SK-N-SH treated with all-trans-retinoic acid at 6 μM for 48 hours (cell line): ENCODE measurements around the gene GHSR.

Source experiments
- ATAC-seq: fragments of 200-7000 bp; cut with Tn5 transposase; 3 replicates; pipeline ENCODE4 v1.9.1; 2020; ENCODE audit warnings: mild to moderate bottlenecking, moderate library complexity
- ARNTL ChIP-seq: fragments of 450-650 bp; formaldehyde crosslinking; IDR thresholded peaks from 2 replicates; pipeline ENCODE4 v1.5.0; 2020; ENCODE audit warnings: low read depth, mild to moderate bottlenecking, moderate library complexity, borderline replicate concordance
- BACH2 ChIP-seq: fragments of 250-450 bp; sonication (Bioruptor Pico); IDR thresholded peaks from 2 replicates; pipeline ENCODE4 v1.9.0; 2021; ENCODE audit warnings: mild to moderate bottlenecking, borderline replicate concordance
- CREB5 ChIP-seq: fragments of 250-450 bp; sonication (Bioruptor Pico); IDR thresholded peaks from 2 replicates; pipeline ENCODE4 v1.5.1; 2020; ENCODE audit warnings: low read depth, mild to moderate bottlenecking, moderate library complexity
- CSDC2 ChIP-seq: fragments of 250-450 bp; sonication (Bioruptor Pico); IDR thresholded peaks from 2 replicates; pipeline ENCODE4 v1.5.0; 2020; ENCODE audit warnings: mild to moderate bottlenecking, moderate library complexity
- ESRRG ChIP-seq: fragments of 250-450 bp; sonication (Bioruptor Pico); IDR thresholded peaks from 2 replicates; pipeline ENCODE4 v1.6.1; 2021; ENCODE audit warnings: mild to moderate bottlenecking
- GLIS3 ChIP-seq: fragments of 250-450 bp; sonication (Bioruptor Pico); IDR thresholded peaks from 2 replicates; pipeline ENCODE4 v1.5.0; 2020; ENCODE audit warnings: mild to moderate bottlenecking, moderate library complexity
- ISL1 ChIP-seq: fragments of 250-450 bp; sonication (Bioruptor Pico); IDR thresholded peaks from 2 replicates; pipeline ENCODE4 v2.1.2; 2022; ENCODE audit warnings: mild to moderate bottlenecking, moderate library complexity
- OSR1 ChIP-seq: fragments of 250-450 bp; sonication (Bioruptor Pico); IDR thresholded peaks from 2 replicates; pipeline ENCODE4 v1.8.0; 2022; ENCODE audit warnings: moderate library complexity, mild to moderate bottlenecking, inconsistent platforms
- PATZ1 ChIP-seq: fragments of 250-450 bp; sonication (Bioruptor Pico); IDR thresholded peaks from 2 replicates; pipeline ENCODE4 v1.8.0; 2020; ENCODE audit warnings: mild to moderate bottlenecking, moderate library complexity, borderline replicate concordance
- PPARA ChIP-seq: fragments of 250-450 bp; sonication (Bioruptor Pico); IDR thresholded peaks from 2 replicates; pipeline ENCODE4 v1.5.0; 2020; ENCODE audit warnings: mild to moderate bottlenecking, borderline replicate concordance
- RARB ChIP-seq: fragments of 250-450 bp; sonication (Bioruptor Pico); IDR thresholded peaks from 2 replicates; pipeline ENCODE4 v1.8.0; 2021; ENCODE audit warnings: mild to moderate bottlenecking, moderate library complexity
- SNAI2 ChIP-seq: fragments of 250-450 bp; sonication (Bioruptor Pico); IDR thresholded peaks from 2 replicates; pipeline ENCODE4 v1.5.0; 2020; ENCODE audit warnings: mild to moderate bottlenecking, moderate library complexity
- TCF4 ChIP-seq: fragments of 250-450 bp; sonication (Bioruptor Pico); IDR thresholded peaks from 2 replicates; pipeline ENCODE4 v1.8.0; 2021; ENCODE audit warnings: mild to moderate bottlenecking, moderate library complexity, borderline replicate concordance
- TOX ChIP-seq: fragments of 250-450 bp; sonication (Bioruptor Pico); IDR thresholded peaks from 2 replicates; pipeline ENCODE4 v1.8.0; 2021; ENCODE audit warnings: mild to moderate bottlenecking, moderate library complexity, borderline replicate concordance
- ZC3H10 ChIP-seq: fragments of 250-450 bp; sonication (Bioruptor Pico); IDR thresholded peaks from 2 replicates; pipeline ENCODE4 v1.5.1; 2021; ENCODE audit warnings: mild to moderate bottlenecking, moderate library complexity
- ZFP3 ChIP-seq: fragments of 250-450 bp; sonication (Bioruptor Pico); IDR thresholded peaks from 2 replicates; pipeline ENCODE4 v1.5.0; 2020; ENCODE audit warnings: mild to moderate bottlenecking, moderate library complexity
- ZFP30 ChIP-seq: fragments of 450-650 bp; formaldehyde crosslinking; IDR thresholded peaks from 2 replicates; pipeline ENCODE4 v1.5.0; 2022; ENCODE audit warnings: mild to moderate bottlenecking, moderate library complexity
- ZNF565 ChIP-seq: fragments of 450-650 bp; formaldehyde crosslinking; conservative IDR thresholded peaks from 2 replicates; pipeline ENCODE4 v1.5.0; 2020; ENCODE audit warnings: low read depth, mild to moderate bottlenecking, moderate library complexity
- ZNF70 ChIP-seq: fragments of 450-650 bp; formaldehyde crosslinking; IDR thresholded peaks from 2 replicates; pipeline ENCODE4 v1.5.0; 2020; ENCODE audit warnings: mild to moderate bottlenecking, moderate library complexity
- ZNF8 ChIP-seq: fragments of 450-650 bp; formaldehyde crosslinking; IDR thresholded peaks from 2 replicates; pipeline ENCODE4 v1.5.0; 2020; ENCODE audit warnings: mild to moderate bottlenecking, moderate library complexity
- TF ChIP-seq, protein P1 (sequence below): fragments of 250-450 bp; sonication (Bioruptor Pico); IDR thresholded peaks from 2 replicates; pipeline ENCODE4 v1.8.0; 2021; ENCODE audit warnings: low read depth, mild to moderate bottlenecking, moderate library complexity, borderline replicate concordance
- TF ChIP-seq, protein P2 (sequence below): fragments of 250-450 bp; sonication (Bioruptor Pico); IDR thresholded peaks from 2 replicates; pipeline ENCODE4 v1.5.0; 2020; ENCODE audit warnings: mild to moderate bottlenecking, moderate library complexity
- TF ChIP-seq, protein P3 (sequence below): fragments of 250-450 bp; sonication (Bioruptor Pico); IDR thresholded peaks from 2 replicates; pipeline ENCODE4 v1.5.1; 2021; ENCODE audit warnings: mild to moderate bottlenecking, moderate library complexity

The GHSR gene

GRCh38 chr3:172442606-172443005 is 5.7 kb downstream of the GHSR start:
- TF ChIP-seq ZFP3 (CRISPR knock-in tag) (no peak), GLIS3 (CRISPR knock-in tag) (no peak), BACH2 (CRISPR knock-in tag) (no peak), PATZ1 (CRISPR knock-in tag) (no peak), ZC3H10 (CRISPR knock-in tag) (no peak), SNAI2 (CRISPR knock-in tag) (no peak), PPARA (no peak), CSDC2 (CRISPR knock-in tag) (no peak), ZNF70 (CRISPR knock-in tag) (no peak), TOX (CRISPR knock-in tag) (no peak), CREB5 (CRISPR knock-in tag) (no peak), ESRRG (CRISPR knock-in tag) (no peak), ZNF8 (no peak), TCF4 (no peak), ISL1 (CRISPR knock-in tag) (no peak), ARNTL (no peak)
- TF ChIP-seq, protein P1, sequence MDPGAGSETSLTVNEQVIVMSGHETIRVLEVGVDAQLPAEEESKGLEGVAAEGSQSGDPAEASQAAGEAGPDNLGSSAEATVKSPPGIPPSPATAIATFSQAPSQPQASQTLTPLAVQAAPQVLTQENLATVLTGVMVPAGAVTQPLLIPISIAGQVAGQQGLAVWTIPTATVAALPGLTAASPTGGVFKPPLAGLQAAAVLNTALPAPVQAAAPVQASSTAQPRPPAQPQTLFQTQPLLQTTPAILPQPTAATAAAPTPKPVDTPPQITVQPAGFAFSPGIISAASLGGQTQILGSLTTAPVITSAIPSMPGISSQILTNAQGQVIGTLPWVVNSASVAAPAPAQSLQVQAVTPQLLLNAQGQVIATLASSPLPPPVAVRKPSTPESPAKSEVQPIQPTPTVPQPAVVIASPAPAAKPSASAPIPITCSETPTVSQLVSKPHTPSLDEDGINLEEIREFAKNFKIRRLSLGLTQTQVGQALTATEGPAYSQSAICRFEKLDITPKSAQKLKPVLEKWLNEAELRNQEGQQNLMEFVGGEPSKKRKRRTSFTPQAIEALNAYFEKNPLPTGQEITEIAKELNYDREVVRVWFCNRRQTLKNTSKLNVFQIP (CRISPR knock-in tag), result no peak
- TF ChIP-seq, protein P2, sequence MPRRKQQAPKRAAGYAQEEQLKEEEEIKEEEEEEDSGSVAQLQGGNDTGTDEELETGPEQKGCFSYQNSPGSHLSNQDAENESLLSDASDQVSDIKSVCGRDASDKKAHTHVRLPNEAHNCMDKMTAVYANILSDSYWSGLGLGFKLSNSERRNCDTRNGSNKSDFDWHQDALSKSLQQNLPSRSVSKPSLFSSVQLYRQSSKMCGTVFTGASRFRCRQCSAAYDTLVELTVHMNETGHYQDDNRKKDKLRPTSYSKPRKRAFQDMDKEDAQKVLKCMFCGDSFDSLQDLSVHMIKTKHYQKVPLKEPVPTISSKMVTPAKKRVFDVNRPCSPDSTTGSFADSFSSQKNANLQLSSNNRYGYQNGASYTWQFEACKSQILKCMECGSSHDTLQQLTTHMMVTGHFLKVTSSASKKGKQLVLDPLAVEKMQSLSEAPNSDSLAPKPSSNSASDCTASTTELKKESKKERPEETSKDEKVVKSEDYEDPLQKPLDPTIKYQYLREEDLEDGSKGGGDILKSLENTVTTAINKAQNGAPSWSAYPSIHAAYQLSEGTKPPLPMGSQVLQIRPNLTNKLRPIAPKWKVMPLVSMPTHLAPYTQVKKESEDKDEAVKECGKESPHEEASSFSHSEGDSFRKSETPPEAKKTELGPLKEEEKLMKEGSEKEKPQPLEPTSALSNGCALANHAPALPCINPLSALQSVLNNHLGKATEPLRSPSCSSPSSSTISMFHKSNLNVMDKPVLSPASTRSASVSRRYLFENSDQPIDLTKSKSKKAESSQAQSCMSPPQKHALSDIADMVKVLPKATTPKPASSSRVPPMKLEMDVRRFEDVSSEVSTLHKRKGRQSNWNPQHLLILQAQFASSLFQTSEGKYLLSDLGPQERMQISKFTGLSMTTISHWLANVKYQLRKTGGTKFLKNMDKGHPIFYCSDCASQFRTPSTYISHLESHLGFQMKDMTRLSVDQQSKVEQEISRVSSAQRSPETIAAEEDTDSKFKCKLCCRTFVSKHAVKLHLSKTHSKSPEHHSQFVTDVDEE, result no peak
- TF ChIP-seq, protein P3, sequence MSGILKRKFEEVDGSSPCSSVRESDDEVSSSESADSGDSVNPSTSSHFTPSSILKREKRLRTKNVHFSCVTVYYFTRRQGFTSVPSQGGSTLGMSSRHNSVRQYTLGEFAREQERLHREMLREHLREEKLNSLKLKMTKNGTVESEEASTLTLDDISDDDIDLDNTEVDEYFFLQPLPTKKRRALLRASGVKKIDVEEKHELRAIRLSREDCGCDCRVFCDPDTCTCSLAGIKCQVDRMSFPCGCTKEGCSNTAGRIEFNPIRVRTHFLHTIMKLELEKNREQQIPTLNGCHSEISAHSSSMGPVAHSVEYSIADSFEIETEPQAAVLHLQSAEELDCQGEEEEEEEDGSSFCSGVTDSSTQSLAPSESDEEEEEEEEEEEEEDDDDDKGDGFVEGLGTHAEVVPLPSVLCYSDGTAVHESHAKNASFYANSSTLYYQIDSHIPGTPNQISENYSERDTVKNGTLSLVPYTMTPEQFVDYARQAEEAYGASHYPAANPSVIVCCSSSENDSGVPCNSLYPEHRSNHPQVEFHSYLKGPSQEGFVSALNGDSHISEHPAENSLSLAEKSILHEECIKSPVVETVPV, result no peak
- TF ChIP-seq, all 23 proteins: peak for 0
- ATAC-seq, result no peak

- ATAC-seq, result no peak
- TF ChIP-seq ZFP30 (no peak), CSDC2 (CRISPR knock-in tag) (no peak), ARNTL (no peak), SNAI2 (CRISPR knock-in tag) (no peak), ZC3H10 (CRISPR knock-in tag) (no peak), RARB (no peak), ZNF70 (CRISPR knock-in tag) (no peak), OSR1 (no peak), ZNF565 (CRISPR knock-in tag) (no peak), BACH2 (CRISPR knock-in tag) (no peak), CREB5 (CRISPR knock-in tag) (no peak), TCF4 (no peak), PATZ1 (CRISPR knock-in tag) (no peak)
- TF ChIP-seq, protein P2, result no peak
- TF ChIP-seq, protein P1 (CRISPR knock-in tag), result no peak
Observed at GRCh38 chr3:172441581-172441980, 6.7 kb downstream of the GHSR start.
